H9 (cell line): Measurements from ENCODE around the gene CCDC192. TPM values are rescaled to one million over a fixed set of nuclear protein-coding genes. Genes with fewer than 3 reads are reported as not detected.

Experiments used
- DNase-seq: peaks from one replicate; pipeline ENCODE4 v3.0.0-alpha.2; 2017
- H2AFZ ChIP-seq: one replicate; pipeline ENCODE4 v1.6.1; 2013; ENCODE audit warnings: mild to moderate bottlenecking, low read length, control low read depth, moderate library complexity
- H2AK5ac ChIP-seq: 2 replicates; pipeline ENCODE4 v1.6.1; 2013; ENCODE audit warnings: low read length, control low read depth, mixed read lengths; ENCODE audit not compliant: insufficient read length
- H2BK120ac ChIP-seq: one replicate; pipeline ENCODE4 v1.6.1; 2013; ENCODE audit warnings: low read depth, mild to moderate bottlenecking, low read length, control low read depth, inconsistent platforms; ENCODE audit not compliant: poor library complexity, severe bottlenecking
- H2BK12ac ChIP-seq: 2 replicates; pipeline ENCODE4 v1.6.1; 2013; ENCODE audit warnings: low read length, control low read depth, mixed read lengths, low read depth; ENCODE audit not compliant: insufficient read length
- H2BK15ac ChIP-seq: 2 replicates; pipeline ENCODE4 v1.6.1; 2013; ENCODE audit warnings: low read depth, low read length, control low read depth
- H2BK20ac ChIP-seq: one replicate; pipeline ENCODE4 v1.6.1; 2013; ENCODE audit warnings: low read depth, mild to moderate bottlenecking, low read length, control low read depth, inconsistent platforms; ENCODE audit not compliant: poor library complexity, severe bottlenecking
- H2BK5ac ChIP-seq: 2 replicates; pipeline ENCODE4 v1.6.1; 2013; ENCODE audit warnings: low read length, control low read depth, mixed read lengths; ENCODE audit not compliant: insufficient read length
- H3K14ac ChIP-seq: 2 replicates; pipeline ENCODE4 v1.6.1; 2013; ENCODE audit warnings: low read length, control low read depth; ENCODE audit not compliant: insufficient read depth
- H3K18ac ChIP-seq: 2 replicates; pipeline ENCODE4 v1.6.1; 2013; ENCODE audit warnings: low read depth, mild to moderate bottlenecking, mixed read lengths, low read length, control low read depth; ENCODE audit not compliant: insufficient read length
- H3K23ac ChIP-seq: 2 replicates; pipeline ENCODE4 v1.6.1; 2013; ENCODE audit warnings: low read length, control low read depth, mixed read lengths, low read depth; ENCODE audit not compliant: insufficient read length
- H3K23me2 ChIP-seq: 2 replicates; pipeline ENCODE4 v1.6.1; 2013; ENCODE audit warnings: low read depth, mild to moderate bottlenecking, mixed read lengths, low read length, control low read depth; ENCODE audit not compliant: insufficient read length, poor library complexity, severe bottlenecking
- H3K27ac ChIP-seq: 2 replicates; pipeline ENCODE4 v1.5.1; 2013; ENCODE audit warnings: low read length, control low read depth, mixed read lengths, low read depth; ENCODE audit not compliant: insufficient read length
- H3K27me3 ChIP-seq: 2 replicates; pipeline ENCODE4 v1.6.1; 2013; ENCODE audit warnings: low read length, control low read depth, inconsistent platforms; ENCODE audit not compliant: insufficient read depth
- H3K4ac ChIP-seq: 2 replicates; pipeline ENCODE4 v1.6.1; 2013; ENCODE audit warnings: low read depth, mild to moderate bottlenecking, control low read depth, inconsistent platforms, low read length, moderate library complexity
- H3K4me1 ChIP-seq: 2 replicates; pipeline ENCODE4 v1.6.1; 2013; ENCODE audit warnings: low read length, control low read depth, inconsistent platforms; ENCODE audit not compliant: insufficient read depth
- H3K4me2 ChIP-seq: 2 replicates; pipeline ENCODE4 v1.6.1; 2013; ENCODE audit warnings: low read length, control low read depth, mixed read lengths; ENCODE audit not compliant: insufficient read length, insufficient read depth
- H3K56ac ChIP-seq: 2 replicates; pipeline ENCODE4 v1.6.1; 2013; ENCODE audit warnings: low read depth, mild to moderate bottlenecking, mixed read lengths, low read length, control low read depth; ENCODE audit not compliant: insufficient read length
- H3K79me1 ChIP-seq: 2 replicates; pipeline ENCODE4 v1.6.1; 2013; ENCODE audit warnings: low read depth, mild to moderate bottlenecking, moderate library complexity, low read length, control low read depth, inconsistent platforms; ENCODE audit not compliant: insufficient read depth, poor library complexity, severe bottlenecking
- H3K79me2 ChIP-seq: 2 replicates; pipeline ENCODE4 v1.6.1; 2013; ENCODE audit warnings: low read length, control low read depth, inconsistent platforms; ENCODE audit not compliant: insufficient read depth
- H3K9ac ChIP-seq: 2 replicates; pipeline ENCODE4 v1.6.1; 2013; ENCODE audit warnings: low read length, control low read depth, mixed read lengths; ENCODE audit not compliant: insufficient read length; ENCODE audit errors: extremely low read depth
- H3K9me3 ChIP-seq: one replicate; pipeline ENCODE4 v1.6.1; 2013; ENCODE audit warnings: low read depth, low read length, inconsistent platforms; ENCODE audit not compliant: control insufficient read depth
- H3T11ph ChIP-seq: one replicate; pipeline ENCODE4 v1.6.1; 2013; ENCODE audit warnings: mild to moderate bottlenecking, low read length, control low read depth, inconsistent platforms
- H4K20me1 ChIP-seq: one replicate; pipeline ENCODE4 v1.6.1; 2013; ENCODE audit not compliant: control insufficient read depth, insufficient read length, insufficient read depth
- H4K5ac ChIP-seq: 2 replicates; pipeline ENCODE4 v1.6.1; 2013; ENCODE audit warnings: low read depth, mild to moderate bottlenecking, mixed read lengths, low read length, control low read depth; ENCODE audit not compliant: insufficient read length
- H4K8ac ChIP-seq: replicated peaks from 2 replicates; pipeline ENCODE4 v1.6.1; 2013; ENCODE audit warnings: low read length, control low read depth, mixed read lengths, low read depth; ENCODE audit not compliant: insufficient read length
- H4K91ac ChIP-seq: 2 replicates; pipeline ENCODE4 v1.6.1; 2013; ENCODE audit warnings: low read depth, mild to moderate bottlenecking, moderate library complexity, mixed read lengths, low read length, control low read depth; ENCODE audit not compliant: insufficient read length
- H3K27ac Mint-ChIP-seq, 3 experiments: 2 replicates in 2 of 3; 3 replicates in 1 of 3; pipeline ENCODE4 v1.8.0; 2020 to 2021; ENCODE audit warnings: mixed read lengths in 3 of 3, mild to moderate bottlenecking in 1 of 3, moderate library complexity in 1 of 3
- H3K27me3 Mint-ChIP-seq: 2 replicates; pipeline ENCODE4 v1.8.0; 2021; ENCODE audit warnings: low read depth, mild to moderate bottlenecking, moderate library complexity, mixed read lengths
- H3K36me3 Mint-ChIP-seq, 3 experiments: 2 replicates in 2 of 3; 3 replicates in 1 of 3; pipeline ENCODE4 v1.8.0; 2020 to 2021; ENCODE audit warnings: low read depth in 3 of 3, mixed read lengths in 3 of 3; ENCODE audit not compliant: insufficient read depth in 1 of 3
- H3K4me1 Mint-ChIP-seq, 2 experiments: 2 replicates each; pipeline ENCODE4 v1.8.0; 2020; ENCODE audit warnings: mixed read lengths in 2 of 2
- H3K4me3 Mint-ChIP-seq, 2 experiments: 2 replicates in 1 of 2; 3 replicates in 1 of 2; pipeline ENCODE4 v1.8.0; 2020 to 2021; ENCODE audit warnings: mild to moderate bottlenecking in 2 of 2, mixed read lengths in 2 of 2, moderate library complexity in 1 of 2
- H3K9me3 Mint-ChIP-seq, 2 experiments: 2 replicates in 1 of 2; 3 replicates in 1 of 2; pipeline ENCODE4 v1.8.0; 2020; ENCODE audit warnings: mild to moderate bottlenecking in 2 of 2, mixed read lengths in 2 of 2, moderate library complexity in 1 of 2
- CTCF ChIP-seq: fragments of 200-600 bp; sonication (generic); conservative IDR thresholded peaks from 3 replicates; pipeline ENCODE4 v1.8.0; 2021; ENCODE audit warnings: antibody characterized with exemption, mild to moderate bottlenecking
- WGBS: extraction: QIAGEN DNeasy Blood & Tissue Kit; methylation state at CpG from one replicate; pipeline ENCODE4 v1.1.7; 2013; ENCODE audit warnings: missing lambda C conversion rate, low lambda C conversion rate, mixed read lengths; ENCODE audit not compliant: insufficient read length; ENCODE audit errors: extremely low coverage; 5-methylcytosine and 5-hydroxymethylcytosine counted together
- total RNA-seq: library from RNA; stranded (reverse); gene quantifications from 2 replicates; pipeline ENCODE4 v1.2.1, GENCODE V29; 2021

The CCDC192 gene
- total RNA-seq, 1 experiment from 2014 or later, result not detected

- DNase-seq, result no peak
- H3K4me1 ChIP-seq, result no peaks in the 10 kb centered on the region
- Mint-ChIP-seq H3K27ac (no peak overlapping the region), H3K4me1 (no peaks in the 10 kb centered on the region), H3K4me3 (no peak overlapping the region), H3K36me3 (no peaks in the 10 kb centered on the region), H3K27me3 (no peaks in the 10 kb centered on the region), H3K9me3 (no peaks in the 10 kb centered on the region)
- no peak overlapping the region for H2BK120ac ChIP-seq
- H3T11ph ChIP-seq, result no peak overlapping the region
- H3K9ac ChIP-seq, result no peak overlapping the region
- H3K23me2 ChIP-seq, result no peaks in the 10 kb centered on the region
- H2BK5ac ChIP-seq, result no peak overlapping the region
- no peak overlapping the region for H4K8ac ChIP-seq
- H3K18ac ChIP-seq, result no peak overlapping the region
- H2BK15ac ChIP-seq, result no peak overlapping the region
- H3K27me3 ChIP-seq, result no peaks in the 10 kb centered on the region
- no peaks in the 10 kb centered on the region for H3K9me3 ChIP-seq
- no peak overlapping the region for H2AK5ac ChIP-seq
- H3K23ac ChIP-seq, result no peak overlapping the region
- no peak overlapping the region for H3K56ac ChIP-seq
- no peak overlapping the region for H4K91ac ChIP-seq
- H3K14ac ChIP-seq, result no peak overlapping the region
- no peaks in the 10 kb centered on the region for H3K79me2 ChIP-seq
- no peak overlapping the region for H3K4me2 ChIP-seq
- no peak overlapping the region for H2BK20ac ChIP-seq
- no peaks in the 10 kb centered on the region for H3K79me1 ChIP-seq
- no peak overlapping the region for H2BK12ac ChIP-seq
- no peak overlapping the region for H2AFZ ChIP-seq
- H3K4ac ChIP-seq, result no peak overlapping the region
- H4K5ac ChIP-seq, result no peak overlapping the region
- no CpG with 5 or more reads among the region's 3 CpGs for WGBS
- no peak overlapping the region for H3K27ac ChIP-seq
- no peaks in the 10 kb centered on the region for H4K20me1 ChIP-seq
- no peak for TF ChIP-seq CTCF
These were observed 265.8 kb downstream of the CCDC192 start for GRCh38 chr5:127969002-127969401.
